Fibroblast of skin of right biceps (primary cell): ENCODE results near the gene PID1.
"Not testable (repeated sequence)": the region's sequence is repeated elsewhere in the genome, so short reads cannot be mapped to it uniquely, and the experiment has no call there.

ENCODE experiments used
- DNase-seq: peaks from one replicate; pipeline ENCODE4 v3.0.0-alpha.2; 2013

Gene PID1

GRCh38 chr2:229104025-229104424, 167.1 kb downstream of the PID1 start:
- no peak for DNase-seq

DNA sequence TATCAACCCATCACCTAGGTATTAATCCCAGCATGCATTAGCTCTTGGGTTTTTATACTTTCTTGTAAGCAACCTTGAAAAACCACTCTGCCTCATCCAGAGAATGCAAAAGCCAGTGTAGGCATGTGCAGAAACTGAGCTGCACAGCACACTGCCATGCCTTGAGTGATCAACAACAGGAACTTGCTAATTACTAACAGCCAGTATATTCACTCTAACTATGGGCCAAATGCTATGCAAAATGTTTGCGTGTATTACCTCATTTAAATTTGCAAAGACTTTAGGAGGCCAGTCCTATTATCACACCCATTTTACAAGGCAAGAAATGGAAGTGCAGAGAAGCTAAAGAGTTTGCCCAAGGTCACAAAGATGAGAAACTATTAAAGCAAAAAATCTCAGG, 169.8 kb downstream of the PID1 start:
- DNase-seq = no peak

DNA sequence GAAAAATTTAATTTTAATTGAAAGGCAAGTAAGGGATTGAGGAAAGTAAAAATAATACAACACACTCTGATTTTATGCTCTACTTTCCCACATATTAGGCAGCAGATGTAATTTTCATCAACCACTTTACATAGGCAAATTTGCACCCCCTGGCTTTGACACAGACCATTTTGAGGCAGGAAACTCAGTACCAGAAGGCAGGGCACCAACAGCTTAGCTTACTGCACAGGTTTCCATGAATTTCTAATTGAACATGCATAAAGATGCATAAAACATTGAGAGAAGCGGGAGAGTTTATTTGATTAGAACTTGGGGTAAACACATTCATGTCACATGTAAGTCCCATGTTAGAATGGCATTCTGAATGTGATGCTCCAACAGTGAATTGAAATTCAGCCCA, 171.9 kb downstream of the PID1 start:
- no peak for DNase-seq

DNA sequence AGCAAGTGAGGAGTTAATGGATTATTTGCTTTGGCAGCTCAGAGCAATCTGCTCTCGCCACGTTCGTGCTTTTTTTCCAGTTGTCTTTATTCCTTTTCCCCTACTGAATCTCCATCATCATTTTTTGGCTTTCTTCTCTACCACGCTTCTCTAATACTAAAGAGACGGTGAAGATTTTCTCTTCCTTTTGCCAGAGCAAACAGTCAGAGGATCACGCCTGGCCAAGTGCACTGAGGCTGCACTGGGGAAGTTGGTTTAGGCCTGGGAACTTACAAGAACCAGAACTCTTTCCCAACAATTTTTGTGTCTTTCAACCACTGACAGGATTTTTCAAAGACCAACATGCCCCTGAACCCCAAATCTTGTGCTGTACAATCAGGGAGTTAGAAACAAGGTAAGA, 172.3 kb downstream of the PID1 start:
- DNase-seq = no peak

DNA sequence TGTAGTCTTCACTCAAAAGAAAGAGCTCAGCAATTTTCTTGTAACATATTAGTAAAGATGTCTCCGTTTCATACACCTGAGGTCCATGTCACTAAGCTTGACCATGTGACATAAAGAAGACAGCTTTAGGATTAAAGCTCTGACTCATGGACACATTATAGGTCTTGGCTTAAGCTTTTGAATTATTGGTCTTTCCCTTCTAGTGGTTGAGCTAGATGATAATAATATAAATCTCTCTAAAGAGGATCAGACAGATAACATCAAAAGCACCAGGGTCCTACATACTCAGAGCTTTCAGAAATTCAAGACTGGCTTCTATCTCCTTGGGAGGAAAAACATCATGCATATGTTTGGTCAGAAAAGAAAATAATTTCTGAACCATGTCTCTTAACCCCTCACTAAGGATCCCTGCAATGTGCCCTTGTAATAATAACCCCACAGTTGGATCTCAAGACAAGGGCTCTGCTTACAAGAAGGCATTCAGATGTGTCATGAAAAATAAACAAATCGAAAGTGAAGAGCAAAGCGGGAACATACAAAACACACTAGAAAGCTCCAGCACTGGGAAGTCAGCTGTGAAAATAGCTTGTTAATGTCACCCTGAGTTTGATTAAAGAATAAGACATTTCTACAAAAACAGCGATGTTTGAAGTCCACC, 174.5 kb downstream of the PID1 start:
- no peak for DNase-seq

DNA sequence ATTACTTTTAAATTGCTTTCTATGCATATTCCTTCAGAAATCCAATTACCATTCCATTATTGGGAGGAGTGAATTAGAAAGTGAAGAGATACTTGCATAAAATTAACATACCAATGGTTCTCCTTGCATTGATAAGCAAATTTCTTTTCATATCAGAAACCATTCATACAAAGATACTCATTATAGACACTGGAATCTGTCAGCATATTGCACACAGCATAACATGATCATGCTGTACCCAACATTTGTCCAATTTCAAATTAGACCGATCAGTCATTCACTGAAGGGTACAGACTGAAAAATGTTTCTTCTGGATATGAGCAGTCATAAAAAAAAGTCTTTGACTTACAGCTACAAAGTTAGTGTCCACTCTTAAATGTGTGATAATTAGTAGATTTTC, 175.6 kb downstream of the PID1 start:
- no peak for DNase-seq

GRCh38 chr2:229090225-229090624, 180.9 kb downstream of the PID1 start:
- DNase-seq = peak; percentile 18

- peak; percentile 41 for DNase-seq
Measured at GRCh38 chr2:229089776-229090175, 181.3 kb downstream of the PID1 start.

DNA sequence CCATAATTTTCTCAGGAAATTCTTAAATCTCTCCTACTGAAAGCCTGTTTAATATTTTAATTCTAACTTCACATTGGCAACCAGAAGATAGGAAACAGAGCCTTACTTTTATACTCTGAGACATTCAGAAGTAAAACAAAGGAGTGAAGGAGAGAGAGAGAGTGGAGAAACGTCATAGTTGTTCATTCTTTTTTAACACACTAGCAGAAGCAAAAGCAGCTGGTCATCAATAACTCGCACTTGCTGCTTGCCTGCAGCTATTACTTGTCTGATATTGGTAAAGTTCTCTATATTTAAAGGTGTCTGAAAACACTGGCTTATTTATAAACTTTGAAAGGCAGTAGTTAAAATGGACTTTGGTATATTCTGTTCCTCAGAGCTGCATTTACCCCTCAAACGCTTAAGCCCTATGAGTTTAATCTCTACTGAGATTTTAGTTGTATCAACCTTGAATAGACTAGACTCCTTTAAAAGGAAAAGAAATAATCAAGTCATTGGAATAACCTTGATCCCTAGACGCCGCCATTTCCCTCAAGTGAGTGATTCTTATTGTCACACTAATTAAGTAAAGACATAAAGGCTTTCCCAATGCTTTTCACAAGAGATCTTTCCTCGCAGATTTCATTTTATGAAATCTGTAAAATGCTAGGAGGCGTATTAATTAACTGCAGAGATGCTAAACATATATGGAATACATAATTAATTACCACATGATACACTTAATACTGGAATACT, 182.0 kb downstream of the PID1 start:
- DNase-seq = no peak

- no peak for DNase-seq
Measured at GRCh38 chr2:229088517-229088913, 182.6 kb downstream of the PID1 start.

- no peak for DNase-seq
Measured at GRCh38 chr2:229087843-229088516, 183.1 kb downstream of the PID1 start.

- no peak for DNase-seq
Measured at GRCh38 chr2:229087267-229087666, 183.8 kb downstream of the PID1 start.

DNA sequence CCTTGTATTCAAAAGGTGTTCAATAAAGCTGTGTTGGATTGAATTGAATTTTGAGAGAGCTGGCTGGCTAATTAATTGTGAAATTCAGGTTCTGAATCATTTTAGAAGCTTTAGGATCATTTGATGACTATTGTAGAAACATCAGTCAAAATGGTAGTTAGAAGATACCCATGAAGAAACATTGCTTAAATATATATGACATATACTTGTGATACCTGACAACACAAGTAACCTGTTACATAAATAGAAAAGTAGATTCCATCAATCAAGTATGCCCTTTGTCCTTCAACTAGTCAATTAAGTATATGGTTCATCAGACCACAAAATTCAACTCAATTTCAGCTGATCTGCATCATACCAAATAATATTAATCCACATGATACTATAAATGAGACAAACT, 185.6 kb downstream of the PID1 start:
- no peak for DNase-seq

DNA sequence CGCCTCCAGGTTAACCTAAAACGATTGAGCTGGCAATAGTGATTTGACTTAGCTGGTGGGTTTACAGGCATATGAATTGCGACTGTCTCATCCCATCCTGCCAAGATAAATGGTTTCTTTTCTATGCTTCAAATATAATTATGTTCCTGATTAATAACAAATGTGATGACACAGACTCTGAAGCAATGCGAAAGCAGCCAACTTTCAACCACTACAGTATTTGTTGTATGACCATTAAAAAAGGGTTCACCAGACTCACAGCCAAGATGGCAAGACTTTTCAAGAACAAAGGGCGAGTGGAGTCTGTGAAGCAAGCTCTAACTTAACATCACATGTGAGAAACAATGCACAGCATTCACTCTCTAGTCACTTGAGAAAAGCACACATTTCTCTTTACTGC, 186.6 kb downstream of the PID1 start:
- DNase-seq = peak; percentile 56

DNA sequence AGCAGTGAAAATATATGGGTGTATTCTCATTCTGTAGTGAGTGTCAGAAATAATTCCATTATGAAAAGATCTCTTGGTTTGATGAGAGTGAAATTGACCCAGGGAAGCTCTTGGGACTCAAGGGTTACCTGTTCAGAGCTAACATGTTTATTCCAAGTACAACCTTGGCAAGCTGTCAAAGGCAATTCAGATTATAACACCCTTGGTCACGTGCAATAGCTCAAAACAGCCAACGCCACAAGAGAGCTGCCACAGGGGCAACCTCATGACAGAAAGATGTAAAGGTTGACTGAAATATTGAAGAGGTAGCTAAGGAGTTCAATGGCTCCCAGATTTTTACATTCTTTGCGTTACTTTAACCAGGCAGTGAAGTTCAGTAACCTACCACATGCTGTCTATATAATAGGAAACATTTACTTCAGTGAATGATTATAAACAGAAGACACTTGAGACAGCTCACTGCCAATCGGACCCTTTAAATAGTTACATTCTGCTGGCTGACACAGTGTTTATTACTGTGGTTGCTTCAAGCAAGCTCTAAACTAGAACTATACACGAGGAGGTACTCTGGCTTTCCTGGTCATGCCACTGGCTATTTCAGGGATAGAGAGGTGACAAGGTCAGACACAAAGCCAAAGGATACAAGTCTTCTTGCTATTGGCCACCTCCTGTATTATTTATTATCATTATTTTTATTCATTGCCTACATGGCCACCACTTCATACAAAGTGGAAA, 187.3 kb downstream of the PID1 start:
- no peak for DNase-seq

- DNase-seq = no peak
Measured at GRCh38 chr2:229081411-229081810, 189.7 kb downstream of the PID1 start.

DNA sequence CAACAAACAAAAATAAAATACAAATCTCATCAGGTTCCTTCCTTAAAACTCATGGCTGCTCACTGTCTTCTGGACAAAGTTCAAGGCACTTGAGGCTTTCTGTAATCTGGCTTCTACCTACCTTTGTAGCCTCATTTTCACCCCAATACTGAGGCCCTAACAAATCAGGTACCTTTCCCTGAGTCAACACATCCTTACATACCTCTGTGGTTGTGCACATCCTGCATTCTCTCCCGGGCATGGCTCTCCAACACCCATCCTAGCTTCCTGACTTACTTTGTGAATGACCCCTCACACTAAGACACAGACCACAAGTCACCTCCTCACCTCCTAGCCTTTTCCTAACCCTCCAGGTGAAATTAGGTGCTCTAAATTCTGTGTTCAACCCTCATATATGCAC, 190.9 kb downstream of the PID1 start:
- DNase-seq = no peak

GRCh38 chr2:229076886-229077285, 194.2 kb downstream of the PID1 start:
- not testable (repeated sequence) for DNase-seq

DNA sequence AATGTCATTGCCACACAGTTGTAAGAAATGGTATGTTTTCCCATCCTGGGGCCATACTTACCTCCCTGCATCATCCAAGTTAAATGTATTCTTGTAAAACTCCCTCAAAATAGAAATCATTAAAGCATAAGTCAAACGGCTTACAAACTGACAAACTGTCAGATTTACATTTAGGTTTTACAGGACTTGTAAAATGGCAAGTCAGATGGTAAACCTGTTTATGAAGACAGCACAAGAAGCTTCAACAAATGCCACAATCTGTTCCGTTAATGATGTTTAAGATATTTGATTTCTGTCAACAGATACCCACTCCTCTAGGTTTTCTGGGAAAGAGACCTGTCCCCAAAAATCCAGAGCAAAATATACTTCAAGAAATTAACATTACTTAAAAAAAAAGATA, 197.2 kb downstream of the PID1 start:
- DNase-seq = no peak

DNA sequence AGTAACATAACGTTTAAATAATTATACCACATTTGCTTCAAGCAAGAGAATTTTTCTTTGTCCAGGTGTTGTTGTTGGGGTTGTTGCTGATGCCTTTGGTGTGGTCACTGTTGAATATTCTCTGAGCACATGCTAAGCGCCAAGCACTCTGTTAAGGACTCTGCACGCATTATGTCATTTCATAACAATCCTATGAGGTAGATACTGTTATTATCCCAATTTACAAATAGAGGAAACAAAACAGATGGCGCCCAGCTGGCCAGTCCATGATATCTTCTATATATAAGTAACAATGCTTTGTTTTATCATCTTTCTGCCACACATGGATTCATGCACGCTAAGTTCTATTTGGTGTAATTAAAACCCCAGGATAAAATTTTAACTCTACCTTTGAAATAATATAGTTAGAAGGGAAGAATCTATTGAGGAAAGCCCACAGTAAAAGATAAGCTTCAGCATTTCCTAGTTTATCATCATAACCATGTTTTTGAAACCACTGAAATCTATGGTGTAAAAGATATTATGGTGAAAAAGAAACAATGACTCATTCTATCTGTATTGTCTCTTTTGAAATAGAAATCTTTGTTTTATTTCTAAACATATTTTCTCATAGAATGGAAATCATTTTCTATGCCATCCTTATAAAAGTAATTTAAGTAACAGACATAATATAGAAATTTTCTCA, 199.7 kb downstream of the PID1 start:
- DNase-seq = peak; percentile 22

DNA sequence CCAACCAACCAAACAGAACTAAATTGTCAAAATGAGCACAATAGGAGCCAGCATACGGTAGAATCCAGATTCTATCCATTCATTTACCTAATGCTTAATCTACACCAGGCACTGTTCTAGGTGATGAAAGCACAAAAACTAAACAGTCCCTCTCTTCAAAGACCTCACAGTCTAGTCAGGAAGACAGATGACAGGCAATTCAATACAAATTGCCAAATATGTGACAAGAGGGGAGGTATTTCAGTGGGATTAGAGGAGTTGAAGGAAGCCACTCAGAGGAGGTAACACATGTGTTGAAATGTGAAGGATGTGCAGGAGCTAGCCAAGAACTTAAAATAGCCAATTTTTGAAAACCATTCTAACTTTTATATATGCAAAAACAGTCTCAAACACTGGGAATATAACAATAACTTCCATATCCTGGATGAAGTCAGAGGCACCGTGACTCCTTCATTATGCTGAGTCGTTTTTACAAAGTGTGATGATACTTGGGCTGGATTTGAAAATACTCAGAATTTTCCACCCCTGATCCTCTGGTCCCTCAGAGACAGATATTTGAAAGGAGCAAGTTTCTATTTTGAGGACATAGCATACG, 204.9 kb downstream of the PID1 start:
- DNase-seq = peak; percentile 20

DNA sequence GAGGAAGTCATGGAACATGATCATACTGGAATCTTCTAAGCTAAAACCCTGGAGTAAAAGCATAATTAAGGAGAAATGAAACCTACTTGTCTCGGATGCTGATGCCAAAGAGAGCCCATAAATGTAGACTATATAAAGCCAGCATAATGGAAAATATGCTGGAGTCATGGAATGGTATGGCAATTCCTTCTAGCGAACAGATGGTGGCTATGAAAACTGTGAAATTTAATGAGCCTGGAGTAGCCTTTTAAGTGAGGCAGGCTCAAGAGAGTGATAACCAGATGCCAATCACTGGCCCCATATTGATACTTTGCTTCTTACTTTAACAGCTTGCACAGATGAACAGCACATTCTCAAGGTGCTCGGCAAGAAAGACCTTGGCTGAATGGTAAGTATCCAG, 206.3 kb downstream of the PID1 start:
- no peak for DNase-seq

- no peak for DNase-seq
Measured at GRCh38 chr2:229060147-229060546, 210.9 kb downstream of the PID1 start.
